Hippocampal formation (tissue), 2 donors: ENCODE data around the gene AURKB.
A peak's percentile ranks its signal among the peaks of the same experiment; 100 is the strongest.
"Not testable (repeated sequence)": the region's sequence is repeated elsewhere in the genome, so short reads cannot be mapped to it uniquely, and the experiment has no call there.

Experiments used
- DNase-seq, 2 donors: peaks; one replicate each; lab custom pipeline; 2025; lab: John Stamatoyannopoulos, UW

AURKB gene

GRCh38 chr17:8225813-8226535, 15.6 kb upstream of the AURKB start:
- DNase-seq = peak; percentile 56 to 60

GRCh38 chr17:8224891-8225812, 14.8 kb upstream of the AURKB start:
- no peak for DNase-seq

GRCh38 chr17:8223356-8224126, 13.2 kb upstream of the AURKB start:
- peak in 1 of 2 donors; percentile 67 for DNase-seq

- peak; percentile 88 for DNase-seq
Observed at GRCh38 chr17:8222630-8223355, 12.4 kb upstream of the AURKB start.

GRCh38 chr17:8222380-8222629, 11.9 kb upstream of the AURKB start:
- DNase-seq = peak in 1 of 2 donors; percentile 74

- DNase-seq = peak; percentile 81 to 89
Observed at GRCh38 chr17:8221663-8222379, 11.4 kb upstream of the AURKB start.

- peak; percentile 81 to 89 for DNase-seq
Observed at GRCh38 chr17:8220783-8221662, 10.6 kb upstream of the AURKB start.

GRCh38 chr17:8214000-8214399, 3.6 kb upstream of the AURKB start:
- DNase-seq = not testable (repeated sequence)

- DNase-seq = no peak
Observed at GRCh38 chr17:8212312-8213180, 2.2 kb upstream of the AURKB start.

- no peak for DNase-seq
Observed at GRCh38 chr17:8210761-8211458, 535 bp upstream of the AURKB start.

GRCh38 chr17:8206536-8206935, 3.8 kb downstream of the AURKB start:
- DNase-seq = no peak

- no peak for DNase-seq
Observed at GRCh38 chr17:8204761-8205555, 5.4 kb downstream of the AURKB start.

- peak; percentile 92 to 98 for DNase-seq
Observed at GRCh38 chr17:8192070-8192815, 18.1 kb downstream of the AURKB start.

GRCh38 chr17:8190506-8190905, 19.9 kb downstream of the AURKB start:
- DNase-seq = no peak

GRCh38 chr17:8189711-8190477, 20.5 kb downstream of the AURKB start, which contains the start of gene BORCS6:
Gene BORCS6, minus strand, starts transcription at chr17:8190180. Its CDS starts 40 bp downstream, at chr17:8190140.
- DNase-seq = peak; percentile 98 to 99
